Liver (tissue), 9 donors: ENCODE measurements around the gene MFSD11. TPM values are rescaled to one million over a fixed set of nuclear protein-coding genes. Genes with fewer than 3 reads are reported as not detected.

Experiments used
- DNase-seq: peaks from one replicate; pipeline ENCODE4 v3.0.0-alpha.2; 2017; ENCODE audit warnings: low spot score
- H3K27ac ChIP-seq, 2 donors: one replicate each; pipeline ENCODE4 v1.7.0; 2013; ENCODE audit warnings: inconsistent platforms in 2 of 2, low read length in 2 of 2, control low read depth in 1 of 2, low read depth in 1 of 2, mild to moderate bottlenecking in 1 of 2
- H3K27me3 ChIP-seq, 4 donors: one replicate each; pipeline versions ENCODE4 v1.6.1 to v1.7.0; 2013; ENCODE audit warnings: low read length in 3 of 4, inconsistent platforms in 1 of 4, mild to moderate bottlenecking in 1 of 4, moderate library complexity in 1 of 4; ENCODE audit not compliant: control insufficient read depth in 4 of 4, insufficient read depth in 4 of 4
- H3K36me3 ChIP-seq, 4 donors: one replicate each; pipeline versions ENCODE4 v1.6.1 to v1.7.0; 2013; ENCODE audit warnings: low read length in 3 of 4, mild to moderate bottlenecking in 3 of 4, low read depth in 1 of 4, moderate library complexity in 1 of 4; ENCODE audit not compliant: control insufficient read depth in 4 of 4, insufficient read depth in 3 of 4
- H3K4me1 ChIP-seq, 4 donors: one replicate each; pipeline versions ENCODE4 v1.6.1 to v1.7.0; 2013; ENCODE audit warnings: low read length in 3 of 4, mild to moderate bottlenecking in 3 of 4, moderate library complexity in 1 of 4; ENCODE audit not compliant: control insufficient read depth in 4 of 4, insufficient read depth in 4 of 4
- H3K4me3 ChIP-seq, 3 donors: one replicate each; pipeline versions ENCODE4 v1.6.1 to v1.7.0; 2013; ENCODE audit warnings: low read length in 3 of 3, control low read depth in 1 of 3, low read depth in 1 of 3, mild to moderate bottlenecking in 1 of 3
- H3K9ac ChIP-seq, 2 donors: one replicate each; pipeline ENCODE4 v1.7.0; 2013; ENCODE audit warnings: low read length in 2 of 2, mild to moderate bottlenecking in 2 of 2, moderate library complexity in 2 of 2, control low read depth in 1 of 2, low read depth in 1 of 2
- H3K9me3 ChIP-seq, 4 donors: one replicate each; pipeline versions ENCODE4 v1.6.1 to v1.7.0; 2013; ENCODE audit warnings: low read length in 3 of 4; ENCODE audit not compliant: control insufficient read depth in 4 of 4
- EGR1 ChIP-seq, 2 donors: IDR thresholded peaks; 2 replicates each; pipeline ENCODE4 v1.6.1; 2016 to 2018; ENCODE audit warnings: antibody characterized with exemption in 2 of 2, low read depth in 2 of 2
- FOXA1 ChIP-seq: IDR thresholded peaks from 2 replicates; pipeline ENCODE4 v1.6.1; 2016; ENCODE audit warnings: antibody characterized with exemption
- FOXA2 ChIP-seq: IDR thresholded peaks from 2 replicates; pipeline ENCODE4 v1.6.1; 2016; ENCODE audit warnings: antibody characterized with exemption
- GABPA ChIP-seq, 2 donors: IDR thresholded peaks in 1 of 2; conservative IDR thresholded peaks in 1 of 2; 2 replicates each; pipeline ENCODE4 v1.6.1; 2016; ENCODE audit warnings: antibody characterized with exemption in 2 of 2, mild to moderate bottlenecking in 1 of 2, moderate library complexity in 1 of 2
- HNF4A ChIP-seq, 2 donors: conservative IDR thresholded peaks; 2 replicates each; pipeline ENCODE4 v1.6.1; 2016; ENCODE audit warnings: antibody characterized with exemption in 2 of 2, mild to moderate bottlenecking in 2 of 2
- HNF4G ChIP-seq: IDR thresholded peaks from 2 replicates; pipeline ENCODE4 v1.6.1; 2016; ENCODE audit warnings: antibody characterized with exemption
- JUND ChIP-seq, 2 donors: IDR thresholded peaks; 2 replicates each; pipeline ENCODE4 v1.6.1; 2016; ENCODE audit warnings: antibody characterized with exemption in 2 of 2
- MAX ChIP-seq: IDR thresholded peaks from 2 replicates; pipeline ENCODE4 v1.6.1; 2016; ENCODE audit warnings: antibody characterized with exemption
- NR2F2 ChIP-seq: IDR thresholded peaks from 2 replicates; pipeline ENCODE4 v1.6.1; 2016; ENCODE audit warnings: antibody characterized with exemption
- RAD21 ChIP-seq, 2 donors: IDR thresholded peaks; 2 replicates each; pipeline ENCODE4 v1.6.1; 2016; ENCODE audit warnings: antibody characterized with exemption in 2 of 2, mild to moderate bottlenecking in 2 of 2
- RXRA ChIP-seq, 2 donors: IDR thresholded peaks; 2 replicates each; pipeline ENCODE4 v1.6.1; 2017 to 2018; ENCODE audit warnings: antibody characterized with exemption in 2 of 2, mild to moderate bottlenecking in 1 of 2
- SP1 ChIP-seq: IDR thresholded peaks from 2 replicates; pipeline ENCODE4 v1.6.1; 2018; ENCODE audit warnings: antibody characterized with exemption, mild to moderate bottlenecking
- TAF1 ChIP-seq: conservative IDR thresholded peaks from 2 replicates; pipeline ENCODE4 v1.6.1; 2016; ENCODE audit warnings: antibody characterized with exemption, mild to moderate bottlenecking
- YY1 ChIP-seq: IDR thresholded peaks from 2 replicates; pipeline ENCODE4 v1.6.1; 2016; ENCODE audit warnings: antibody characterized with exemption, mild to moderate bottlenecking
- ZBTB33 ChIP-seq: IDR thresholded peaks from 2 replicates; pipeline ENCODE4 v1.6.1; 2016; ENCODE audit warnings: antibody characterized with exemption
- WGBS: extraction: QIAGEN DNeasy Blood & Tissue Kit; methylation state at CpG from one replicate; pipeline ENCODE4 v1.1.7; 2013; 5-methylcytosine and 5-hydroxymethylcytosine counted together
- polyA plus RNA-seq, 2 donors: library from polyadenylated mRNA; stranded (reverse) in 1 of 2; unstranded in 1 of 2; fragments of 200-250 nt in 1 of 2; fragments of >200 nt in 1 of 2; fragmentation: Nextera tagmentation in 1 of 2; extraction: Ambion mirVana in 1 of 2; gene quantifications; one replicate each; pipeline versions ENCODE4 v1.2.1 to v1.2.3, GENCODE V29; 2013 to 2015
- total RNA-seq, 2 donors: library from RNA; depleted of rRNA; stranded (reverse); fragments of >200 nt; gene quantifications; one replicate each; pipeline ENCODE4 v1.2.3, GENCODE V29; 2014
- TF ChIP-seq, protein P1 (sequence below): fragments of 150-350 bp; IDR thresholded peaks from 2 replicates; pipeline ENCODE4 v1.5.1; 2017; ENCODE audit warnings: improper control_type of control experiment, low read depth, low read length; ENCODE audit not compliant: missing input control
- TF ChIP-seq, protein P2 (sequence below): IDR thresholded peaks from 2 replicates; pipeline ENCODE4 v1.6.1; 2016; ENCODE audit warnings: antibody characterized with exemption
- TF ChIP-seq, protein P3 (sequence below): IDR thresholded peaks from 2 replicates; pipeline ENCODE4 v1.6.1; 2016; ENCODE audit warnings: antibody characterized with exemption, mild to moderate bottlenecking
- donor health status: healthy.
- donor health status: healthy.
- donor health status: healthy.
- donor health status: healthy.
- donor health status: healthy.

The MFSD11 gene
- total and polyA plus RNA-seq, 4 donors, result 8.6 to 26.9 (median 17.5) TPM

DNA sequence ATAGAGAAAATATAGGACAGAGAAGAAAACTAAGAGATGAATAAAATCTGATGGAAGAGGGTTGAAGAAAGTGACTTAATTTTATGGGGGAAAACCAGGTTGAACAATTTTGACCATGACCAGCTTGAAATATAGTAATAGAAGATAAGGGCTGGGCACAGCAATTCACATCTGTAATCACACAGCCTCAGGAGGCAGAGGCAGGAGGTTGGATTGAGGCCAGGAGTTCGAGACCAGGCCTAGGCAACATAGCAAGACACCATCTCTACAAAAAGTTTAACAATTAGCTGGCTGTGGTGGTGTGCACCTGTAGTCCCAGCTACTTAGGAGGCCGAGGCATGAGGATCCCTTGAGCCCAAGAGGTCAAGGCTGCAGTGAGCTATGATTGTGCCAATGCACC, 35.8 kb upstream of the MFSD11 start:
- no peak overlapping the region for H3K27ac ChIP-seq
- H3K9me3 ChIP-seq, result no peaks in the 10 kb centered on the region
- H3K4me1 ChIP-seq, result peaks cover 0 to 2% (median 0%) of the 10 kb centered on the region in 4 donors
- no peaks in the 10 kb centered on the region for H3K36me3 ChIP-seq
- no peak overlapping the region for H3K4me3 ChIP-seq
- H3K9ac ChIP-seq, result no peak overlapping the region
- WGBS, result 91% methylated on average over 2 of the region's 2 CpGs
- TF ChIP-seq JUND (IDR thresholded peaks at IDR 0.05) (no peak), HNF4A (conservative IDR thresholded peaks at IDR 0.05) (no peak), FOXA2 (no peak), GABPA (IDR thresholded peaks at IDR 0.05 in 1 of 2, conservative IDR thresholded peaks at IDR 0.05 in 1 of 2) (no peak), HNF4G (no peak), FOXA1 (no peak), ZBTB33 (no peak), YY1 (no peak), EGR1 (IDR thresholded peaks at IDR 0.05; ENCODE audit: low read depth in 2 of 2) (no peak), NR2F2 (no peak), TAF1 (no peak), MAX (no peak), RXRA (IDR thresholded peaks at IDR 0.05) (no peak), RAD21 (IDR thresholded peaks at IDR 0.05) (no peak), SP1 (no peak)
- TF ChIP-seq, protein P1, sequence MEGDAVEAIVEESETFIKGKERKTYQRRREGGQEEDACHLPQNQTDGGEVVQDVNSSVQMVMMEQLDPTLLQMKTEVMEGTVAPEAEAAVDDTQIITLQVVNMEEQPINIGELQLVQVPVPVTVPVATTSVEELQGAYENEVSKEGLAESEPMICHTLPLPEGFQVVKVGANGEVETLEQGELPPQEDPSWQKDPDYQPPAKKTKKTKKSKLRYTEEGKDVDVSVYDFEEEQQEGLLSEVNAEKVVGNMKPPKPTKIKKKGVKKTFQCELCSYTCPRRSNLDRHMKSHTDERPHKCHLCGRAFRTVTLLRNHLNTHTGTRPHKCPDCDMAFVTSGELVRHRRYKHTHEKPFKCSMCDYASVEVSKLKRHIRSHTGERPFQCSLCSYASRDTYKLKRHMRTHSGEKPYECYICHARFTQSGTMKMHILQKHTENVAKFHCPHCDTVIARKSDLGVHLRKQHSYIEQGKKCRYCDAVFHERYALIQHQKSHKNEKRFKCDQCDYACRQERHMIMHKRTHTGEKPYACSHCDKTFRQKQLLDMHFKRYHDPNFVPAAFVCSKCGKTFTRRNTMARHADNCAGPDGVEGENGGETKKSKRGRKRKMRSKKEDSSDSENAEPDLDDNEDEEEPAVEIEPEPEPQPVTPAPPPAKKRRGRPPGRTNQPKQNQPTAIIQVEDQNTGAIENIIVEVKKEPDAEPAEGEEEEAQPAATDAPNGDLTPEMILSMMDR, result no peak
- TF ChIP-seq, protein P2, sequence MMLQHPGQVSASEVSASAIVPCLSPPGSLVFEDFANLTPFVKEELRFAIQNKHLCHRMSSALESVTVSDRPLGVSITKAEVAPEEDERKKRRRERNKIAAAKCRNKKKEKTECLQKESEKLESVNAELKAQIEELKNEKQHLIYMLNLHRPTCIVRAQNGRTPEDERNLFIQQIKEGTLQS, result no peak
- H3K27me3 ChIP-seq, result no peaks in the 10 kb centered on the region
- DNase-seq, result no peak

GRCh38 chr17:76702941-76703637, 34.8 kb upstream of the MFSD11 start:
- Histone ChIP-seq H3K9ac (no peak overlapping the region), H3K4me1 (no peaks in the 10 kb centered on the region), H3K36me3 (no peaks in the 10 kb centered on the region), H3K4me3 (no peak overlapping the region), H3K9me3 (no peaks in the 10 kb centered on the region), H3K27ac (no peak overlapping the region), H3K27me3 (no peaks in the 10 kb centered on the region)
- no peak for DNase-seq
- 86% methylated on average over 10 of the region's 10 CpGs for WGBS
- no peak for TF ChIP-seq FOXA2
- no peak for TF ChIP-seq ZBTB33
- TF ChIP-seq, protein P3, sequence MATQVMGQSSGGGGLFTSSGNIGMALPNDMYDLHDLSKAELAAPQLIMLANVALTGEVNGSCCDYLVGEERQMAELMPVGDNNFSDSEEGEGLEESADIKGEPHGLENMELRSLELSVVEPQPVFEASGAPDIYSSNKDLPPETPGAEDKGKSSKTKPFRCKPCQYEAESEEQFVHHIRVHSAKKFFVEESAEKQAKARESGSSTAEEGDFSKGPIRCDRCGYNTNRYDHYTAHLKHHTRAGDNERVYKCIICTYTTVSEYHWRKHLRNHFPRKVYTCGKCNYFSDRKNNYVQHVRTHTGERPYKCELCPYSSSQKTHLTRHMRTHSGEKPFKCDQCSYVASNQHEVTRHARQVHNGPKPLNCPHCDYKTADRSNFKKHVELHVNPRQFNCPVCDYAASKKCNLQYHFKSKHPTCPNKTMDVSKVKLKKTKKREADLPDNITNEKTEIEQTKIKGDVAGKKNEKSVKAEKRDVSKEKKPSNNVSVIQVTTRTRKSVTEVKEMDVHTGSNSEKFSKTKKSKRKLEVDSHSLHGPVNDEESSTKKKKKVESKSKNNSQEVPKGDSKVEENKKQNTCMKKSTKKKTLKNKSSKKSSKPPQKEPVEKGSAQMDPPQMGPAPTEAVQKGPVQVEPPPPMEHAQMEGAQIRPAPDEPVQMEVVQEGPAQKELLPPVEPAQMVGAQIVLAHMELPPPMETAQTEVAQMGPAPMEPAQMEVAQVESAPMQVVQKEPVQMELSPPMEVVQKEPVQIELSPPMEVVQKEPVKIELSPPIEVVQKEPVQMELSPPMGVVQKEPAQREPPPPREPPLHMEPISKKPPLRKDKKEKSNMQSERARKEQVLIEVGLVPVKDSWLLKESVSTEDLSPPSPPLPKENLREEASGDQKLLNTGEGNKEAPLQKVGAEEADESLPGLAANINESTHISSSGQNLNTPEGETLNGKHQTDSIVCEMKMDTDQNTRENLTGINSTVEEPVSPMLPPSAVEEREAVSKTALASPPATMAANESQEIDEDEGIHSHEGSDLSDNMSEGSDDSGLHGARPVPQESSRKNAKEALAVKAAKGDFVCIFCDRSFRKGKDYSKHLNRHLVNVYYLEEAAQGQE, result no peak
- TF ChIP-seq HNF4A (conservative IDR thresholded peaks at IDR 0.05), result no peak
- no peak for TF ChIP-seq RXRA (IDR thresholded peaks at IDR 0.05)
- TF ChIP-seq SP1, result no peak
- TF ChIP-seq, protein P2, result no peak
- no peak for TF ChIP-seq YY1
